ENCODE results near the gene PPP1R12A.

PPP1R12A gene

GRCh38 chr12:79769860-79770485, 164.9 kb downstream of the PPP1R12A start:
- no peak for DNase-seq (ENCODE audit: low read depth in 2 of 2, low spot score in 1 of 2)

- DNase-seq (ENCODE audit: low read depth in 2 of 2, low spot score in 1 of 2): no peak
Observed at GRCh38 chr12:79769189-79769859, 165.6 kb downstream of the PPP1R12A start.

GRCh38 chr12:79766705-79767464, 168.0 kb downstream of the PPP1R12A start:
- DNase-seq (ENCODE audit: low read depth in 2 of 2, low spot score in 1 of 2): no peak

DNA sequence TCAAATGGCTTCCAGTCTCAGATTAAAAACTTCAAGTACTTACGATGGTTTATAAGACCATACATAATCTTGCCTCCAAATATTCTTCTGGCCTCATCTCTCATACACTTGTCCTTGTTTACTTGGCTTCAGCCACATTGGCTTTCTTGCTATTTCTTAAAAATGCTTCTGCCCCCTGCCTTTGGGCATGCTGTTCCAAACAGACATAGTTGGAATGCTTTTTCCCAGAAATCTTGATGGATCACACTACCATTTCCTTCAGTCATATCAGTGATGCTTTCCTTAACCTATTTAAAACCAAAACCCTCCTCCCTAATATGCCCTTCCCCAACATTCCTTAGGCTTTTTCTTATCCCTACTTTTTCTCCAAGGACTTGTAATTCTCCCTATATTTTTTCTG, 169.7 kb downstream of the PPP1R12A start:
- DNase-seq (ENCODE audit: low read depth in 2 of 2, low spot score in 1 of 2): no peak

DNA sequence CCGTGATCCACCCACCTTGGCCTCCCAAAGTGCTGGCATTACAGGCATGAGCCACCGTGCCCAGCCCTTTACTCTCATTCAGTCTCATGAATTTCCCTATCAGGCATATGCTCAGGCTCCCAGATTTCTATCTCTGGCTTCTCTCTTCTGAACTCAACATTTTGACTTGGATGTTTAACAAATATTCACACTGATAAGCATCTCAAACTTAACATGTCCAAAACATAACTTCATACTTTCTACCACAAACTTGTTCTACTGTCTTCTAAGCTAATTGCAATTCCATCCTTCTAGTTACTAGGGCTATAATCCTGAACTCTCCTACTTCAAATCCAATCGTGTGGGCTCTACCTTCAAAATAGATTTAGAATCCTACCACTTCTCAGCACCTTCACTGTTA, 170.3 kb downstream of the PPP1R12A start:
- no peak for DNase-seq (ENCODE audit: low read depth in 2 of 2, low spot score in 1 of 2)

- DNase-seq (ENCODE audit: low read depth in 2 of 2, low spot score in 1 of 2): no peak
Observed at GRCh38 chr12:79763766-79764452, 171.0 kb downstream of the PPP1R12A start.

- DNase-seq (ENCODE audit: low read depth in 2 of 2, low spot score in 1 of 2): no peak
Observed at GRCh38 chr12:79761341-79761740, 173.6 kb downstream of the PPP1R12A start.

DNA sequence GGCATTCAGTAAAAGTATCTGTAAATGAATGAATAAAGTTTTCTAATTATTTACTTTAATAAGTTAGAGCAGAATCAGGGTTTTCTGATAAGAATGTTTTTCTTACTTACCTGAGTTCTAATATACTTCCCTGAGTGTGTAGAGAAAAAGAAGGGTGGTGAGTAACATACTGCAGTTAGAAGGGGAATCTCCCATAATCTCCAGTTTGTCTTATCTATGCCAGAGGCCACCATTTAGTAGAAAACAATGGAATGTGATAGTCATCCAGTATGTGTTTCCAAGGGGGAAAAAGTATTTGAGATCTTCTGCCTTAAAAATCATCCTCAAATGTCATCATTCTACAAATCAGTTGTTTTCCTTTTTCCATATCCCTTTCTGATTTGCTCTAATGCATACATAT, 187.6 kb downstream of the PPP1R12A start:
- no peak for DNase-seq (ENCODE audit: low read depth in 2 of 2, low spot score in 1 of 2)

DNA sequence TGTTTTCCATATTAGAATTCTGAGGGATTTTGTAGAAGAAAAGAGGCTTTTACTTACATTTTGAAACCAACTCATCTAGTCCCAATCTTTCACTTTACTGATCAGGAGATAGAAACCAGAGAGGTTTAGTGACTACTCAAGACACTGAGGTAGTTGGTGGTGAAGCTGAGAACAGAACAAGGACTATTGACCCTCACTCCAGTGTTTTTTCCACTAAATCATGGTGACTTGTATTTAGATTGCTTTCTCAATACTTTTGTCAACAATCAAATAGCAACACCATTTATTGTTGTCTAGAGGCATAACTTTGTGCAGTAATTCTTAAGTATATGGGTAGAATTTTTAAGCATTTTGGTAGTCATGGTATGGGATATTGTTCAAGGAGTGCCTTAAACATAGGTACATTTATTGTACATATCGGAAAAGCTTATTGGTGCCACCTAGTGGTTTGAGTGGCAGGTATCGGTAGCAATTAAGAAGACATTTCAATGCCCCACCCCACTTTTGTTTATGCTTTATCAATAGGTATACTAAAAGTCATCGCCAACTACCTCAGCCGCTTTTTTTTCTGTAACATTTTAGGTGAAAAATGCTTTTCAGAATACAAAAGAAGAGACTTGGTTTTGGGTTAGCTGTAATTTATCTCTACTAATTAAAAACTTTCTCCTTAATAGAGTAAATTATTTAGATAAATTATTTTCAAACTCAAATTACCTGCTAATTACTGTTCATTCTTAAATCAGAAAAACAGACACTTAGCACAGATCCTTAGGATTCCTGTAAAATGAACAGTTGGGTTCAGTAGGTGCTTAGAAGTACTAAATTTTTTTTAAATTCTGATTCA, 196.8 kb downstream of the PPP1R12A start:
- no peak for DNase-seq (ENCODE audit: low read depth in 2 of 2, low spot score in 1 of 2)

- no peak for DNase-seq (ENCODE audit: low read depth in 2 of 2, low spot score in 1 of 2)
Observed at GRCh38 chr12:79732638-79733037, 202.3 kb downstream of the PPP1R12A start.

- no peak for DNase-seq (ENCODE audit: low read depth in 2 of 2, low spot score in 1 of 2)
Observed at GRCh38 chr12:79725987-79726386, 208.9 kb downstream of the PPP1R12A start.

Measured in stimulated activated CD8-positive, alpha-beta memory T cell treated with anti-CD3 and anti-CD28 coated beads, Interleukin-4, amount 100 ng/mL, for 4 hours (primary cell).